SK-N-SH (cell line): Measurements from ENCODE around the gene MTUS2. TPM values are rescaled to one million over a fixed set of nuclear protein-coding genes. Genes with fewer than 3 reads are reported as not detected.
"Not testable (repeated sequence)": the region's sequence is repeated elsewhere in the genome, so short reads cannot be mapped to it uniquely, and the experiment has no call there.

ENCODE experiments used
- CTCF ChIA-PET: fragments of 300-600, 350-600 bp; formaldehyde crosslinking; extraction: SDS; loops from one replicate; lab custom pipeline; 2021; lab: Yijun Ruan, JAX
- POLR2A ChIA-PET: fragments of 350-600 bp; sonication (Branson Sonifier 250); formaldehyde crosslinking; extraction: SDS; loops from one replicate; lab custom pipeline; 2020; ENCODE audit warnings: antibody characterized with exemption, inconsistent platforms; lab: Yijun Ruan, JAX
- DNase-seq: peaks from one replicate; pipeline ENCODE4 v3.0.0; 2012
- H2AFZ ChIP-seq: fragments of 200-600 bp; sonication (generic); 2 replicates; pipeline ENCODE4 v1.8.1; 2016; ENCODE audit warnings: antibody characterized with exemption, mild to moderate bottlenecking, low read depth
- H3F3A ChIP-seq: fragments of 200-600 bp; sonication (generic); replicated peaks from 2 replicates; pipeline ENCODE3; 2016; ENCODE audit warnings: antibody characterized with exemption, mild to moderate bottlenecking; ENCODE audit not compliant: insufficient read depth
- H3K27ac ChIP-seq, 2 experiments: fragments of 200-500 bp in 1 of 2; fragments of 200-600 bp in 1 of 2; sonication (Bioruptor generic) in 1 of 2; sonication (generic), shearing (Covaris generic) in 1 of 2; 2 replicates each; pipeline versions ENCODE4 v1.5.1 to v1.6.1; 2014 to 2016; ENCODE audit warnings: low read depth in 2 of 2, inconsistent platforms in 1 of 2, low read length in 1 of 2, mild to moderate bottlenecking in 1 of 2, mixed read lengths in 1 of 2
- H3K27me3 ChIP-seq: fragments of 200-600 bp; sonication (generic), shearing (Covaris generic); 2 replicates; pipeline ENCODE4 v1.6.1; 2016; ENCODE audit warnings: mixed run types; ENCODE audit not compliant: insufficient read depth
- H3K36me3 ChIP-seq, 2 experiments: fragments of 200-500 bp in 1 of 2; fragments of 200-600 bp in 1 of 2; sonication (Bioruptor generic) in 1 of 2; sonication (generic) in 1 of 2; replicated peaks in 1 of 2; 2 replicates each; pipeline versions ENCODE3 to v1.5.1; 2014 to 2016; ENCODE audit warnings: low read length in 1 of 2, mild to moderate bottlenecking in 1 of 2; ENCODE audit not compliant: insufficient read depth in 2 of 2, control insufficient read depth in 1 of 2
- H3K4me1 ChIP-seq, 2 experiments: fragments of 200-500 bp in 1 of 2; fragments of 200-600 bp in 1 of 2; sonication (Bioruptor generic) in 1 of 2; sonication (generic), shearing (Covaris generic) in 1 of 2; 2 replicates each; pipeline versions ENCODE4 v1.5.1 to v1.6.1; 2014 to 2016; ENCODE audit warnings: low read depth in 1 of 2, low read length in 1 of 2, mixed run types in 1 of 2; ENCODE audit not compliant: insufficient read depth in 2 of 2, control insufficient read depth in 1 of 2
- H3K4me2 ChIP-seq: fragments of 200-600 bp; sonication (generic), shearing (Covaris generic); 2 replicates; pipeline ENCODE4 v1.6.1; 2017; ENCODE audit warnings: mixed run types
- H3K4me3 ChIP-seq, 2 experiments: fragments of 200-500 bp in 1 of 2; fragments of 200-600 bp in 1 of 2; sonication (Bioruptor generic) in 1 of 2; sonication (generic), shearing (Covaris generic) in 1 of 2; 2 replicates each; pipeline versions ENCODE4 v1.5.1 to v1.8.1; 2014 to 2016; ENCODE audit warnings: low read depth in 2 of 2, inconsistent platforms in 1 of 2, low read length in 1 of 2, mild to moderate bottlenecking in 1 of 2, mixed read lengths in 1 of 2, moderate library complexity in 1 of 2
- H3K79me2 ChIP-seq: fragments of 200-600 bp; sonication (generic); 2 replicates; pipeline ENCODE4 v1.8.1; 2017; ENCODE audit warnings: mild to moderate bottlenecking; ENCODE audit not compliant: insufficient read depth
- H3K9ac ChIP-seq: fragments of 200-600 bp; sonication (generic); 2 replicates; pipeline ENCODE4 v1.6.1; 2017; ENCODE audit warnings: mixed run types
- H3K9me2 ChIP-seq: fragments of 200-600 bp; sonication (generic); 2 replicates; pipeline ENCODE4 v1.6.1; 2017; ENCODE audit warnings: mixed run types
- H3K9me3 ChIP-seq: fragments of 200-600 bp; sonication (generic); 2 replicates; pipeline ENCODE4 v1.6.1; 2017; ENCODE audit warnings: mixed run types, mild to moderate bottlenecking, moderate library complexity
- H4K20me1 ChIP-seq: fragments of 200-600 bp; sonication (generic); 2 replicates; pipeline ENCODE4 v1.6.1; 2017; ENCODE audit warnings: mild to moderate bottlenecking, mixed run types; ENCODE audit not compliant: insufficient read depth
- CHD2 ChIP-seq: fragments of 150-350 bp; IDR thresholded peaks from 2 replicates; pipeline ENCODE4 v1.6.1; 2018; ENCODE audit warnings: low read length; ENCODE audit not compliant: partially characterized antibody
- EZH2phosphoT487 ChIP-seq: fragments of 200-600 bp; sonication (generic); IDR thresholded peaks from 2 replicates; pipeline ENCODE4 v1.6.1; 2017; ENCODE audit warnings: low read depth, mixed run types, mild to moderate bottlenecking, antibody characterized with exemption, moderate library complexity, borderline replicate concordance
- IRF3 ChIP-seq: fragments of 150-350 bp; IDR thresholded peaks from 2 replicates; pipeline ENCODE4 v1.6.1; 2016; ENCODE audit warnings: mild to moderate bottlenecking, low read depth, low read length
- JUND ChIP-seq: IDR thresholded peaks from 2 replicates; pipeline ENCODE4 v1.4.0; 2012
- MXI1 ChIP-seq: IDR thresholded peaks from 2 replicates; pipeline ENCODE4 v1.6.1; 2012; ENCODE audit warnings: mild to moderate bottlenecking, low read depth, low read length, improper control_type of control experiment
- PBX3 ChIP-seq: IDR thresholded peaks from 2 replicates; pipeline ENCODE4; 2012
- SMC3 ChIP-seq: IDR thresholded peaks from 2 replicates; pipeline ENCODE4 v1.6.1; 2012; ENCODE audit warnings: low read depth, low read length, improper control_type of control experiment
- USF1 ChIP-seq: IDR thresholded peaks from 2 replicates; pipeline ENCODE4 v1.4.0; 2012; ENCODE audit warnings: low read depth, borderline replicate concordance
- WGBS: methylation state at CpG from one replicate; pipeline ENCODE4 v1.1.6; 2017; ENCODE audit warnings: low lambda C conversion rate; 5-methylcytosine and 5-hydroxymethylcytosine counted together
- polyA plus RNA-seq, 3 experiments: library from polyadenylated mRNA; depleted of rRNA; stranded (reverse); fragments of >200 nt; gene quantifications; 2 replicates each; pipeline ENCODE4 v1.2.3, GENCODE V29; 2012

Gene MTUS2
- polyA plus RNA-seq, 1 of the 3 experiments (the other 2 are of a cell fraction) = 1.7 TPM

GRCh38 chr13:29328501-29328900 lies 508.4 kb downstream of the MTUS2 start (continued):
- TF ChIP-seq IRF3 (no peak), MXI1 (no peak), CHD2 (no peak), PBX3 (no peak)

GRCh38 chr13:29336356-29336755 lies 516.2 kb downstream of the MTUS2 start:
- Histone ChIP-seq H4K20me1 (no peaks in the 10 kb centered on the region), H3K27me3 (0 out of 2 replicates have a peak, but pooled peaks cover 6% of the 10 kb centered on the region), H3K9me3 (no peaks in the 10 kb centered on the region), H3K27ac (no peak overlapping the region), H2AFZ (no peak overlapping the region), H3K4me2 (no peak overlapping the region), H3K9me2 (no peaks in the 10 kb centered on the region), H3K4me1 (no peaks in the 10 kb centered on the region), H3K9ac (no peak overlapping the region), H3F3A (no peaks in the 10 kb centered on the region), H3K36me3 (no peaks in the 10 kb centered on the region), H3K79me2 (no peaks in the 10 kb centered on the region), H3K4me3 (no peak overlapping the region)
- TF ChIP-seq USF1 (no peak), MXI1 (no peak)
- ChIA-PET CTCF (no interaction called here), POLR2A (no interaction called here)
- no peak for DNase-seq
- 12% methylated on average over 5 of the region's 7 CpGs for WGBS

- Histone ChIP-seq H3K4me2 (no peak overlapping the region), H3F3A (no peaks in the 10 kb centered on the region), H2AFZ (no peak overlapping the region), H3K9ac (no peak overlapping the region), H3K4me3 (no peak overlapping the region), H3K79me2 (no peaks in the 10 kb centered on the region), H3K36me3 (no peaks in the 10 kb centered on the region), H3K4me1 (no peaks in the 10 kb centered on the region), H3K9me2 (no peaks in the 10 kb centered on the region), H4K20me1 (no peaks in the 10 kb centered on the region), H3K9me3 (no peaks in the 10 kb centered on the region), H3K27me3 (0 out of 2 replicates have a peak, but pooled peaks cover 6% of the 10 kb centered on the region), H3K27ac (no peak overlapping the region)
- 32% methylated on average over 17 of the region's 44 CpGs for WGBS
- ChIA-PET POLR2A (no interaction called here), CTCF (no interaction called here)
- DNase-seq = no peak
- TF ChIP-seq SMC3 (no peak), JUND (no peak), EZH2phosphoT487 (no peak)
Measured at GRCh38 chr13:29339386-29340272, 519.5 kb downstream of the MTUS2 start.

- CTCF ChIA-PET, H3K9ac ChIP-seq, H2AFZ ChIP-seq, H3K4me1 ChIP-seq, H3K79me2 ChIP-seq, H3K4me2 ChIP-seq, H3K27me3 ChIP-seq, H3K9me2 ChIP-seq, H3F3A ChIP-seq, H3K36me3 ChIP-seq, H4K20me1 ChIP-seq, H3K9me3 ChIP-seq, POLR2A ChIA-PET, H3K27ac ChIP-seq, DNase-seq, H3K4me3 ChIP-seq: not testable (repeated sequence)
- 0% methylated on average over 4 of the region's 7 CpGs for WGBS
Measured at GRCh38 chr13:29345860-29346582, 525.9 kb downstream of the MTUS2 start.
